ENCODE measurements around the gene B4GALT7. TPM values are rescaled to one million over a fixed set of nuclear protein-coding genes. Genes with fewer than 3 reads are reported as not detected.

Gene B4GALT7
- total and polyA plus RNA-seq, 4 donors: 8.1 to 19.7 (median 15.6) TPM

GRCh38 chr5:177555228-177555627, 44.7 kb upstream of the B4GALT7 start:
- WGBS: 97% methylated on average over 2 of the region's 2 CpGs
- H3K9me3 ChIP-seq (ENCODE audit: control insufficient read depth in 4 of 4, low read length in 3 of 4): no peaks in the 10 kb centered on the region
- DNase-seq (ENCODE audit: low spot score): no peak
- TF ChIP-seq EGR1 (IDR thresholded peaks at IDR 0.05; ENCODE audit: low read depth in 2 of 2) (no peak), TAF1 (conservative IDR thresholded peaks at IDR 0.05) (no peak), YY1 (IDR thresholded peaks at IDR 0.05) (no peak), FOXA2 (IDR thresholded peaks at IDR 0.05) (no peak), RAD21 (IDR thresholded peaks at IDR 0.05) (no peak), ZBTB33 (IDR thresholded peaks at IDR 0.05) (no peak), CTCF (IDR thresholded peaks at IDR 0.05; ENCODE audit: low read depth, low read length, missing input control) (no peak), JUND (IDR thresholded peaks at IDR 0.05) (no peak)
- no peaks in the 10 kb centered on the region for H3K27me3 ChIP-seq (ENCODE audit: control insufficient read depth in 4 of 4, insufficient read depth in 4 of 4, low read length in 3 of 4)
- no peak overlapping the region for H3K9ac ChIP-seq (ENCODE audit: low read depth in 1 of 2, low read length in 2 of 2)
- H3K36me3 ChIP-seq (ENCODE audit: control insufficient read depth in 4 of 4, insufficient read depth in 3 of 4, low read depth in 1 of 4, low read length in 3 of 4): peaks cover 0 to 4% (median under 1%) of the 10 kb centered on the region in 4 donors
- H3K4me1 ChIP-seq (ENCODE audit: control insufficient read depth in 4 of 4, insufficient read depth in 4 of 4, low read length in 3 of 4): peaks cover 9 to 21% (median 18%) of the 10 kb centered on the region in 4 donors
- peak overlapping the region in 1 of 3 donors; percentile 98 for H3K4me3 ChIP-seq (ENCODE audit: low read depth in 1 of 3, low read length in 3 of 3)
- no peak overlapping the region for H3K27ac ChIP-seq (ENCODE audit: low read depth in 1 of 2, low read length in 2 of 2)

- DNase-seq (ENCODE audit: low spot score): no peak
- Histone ChIP-seq H3K4me1 (ENCODE audit: control insufficient read depth in 4 of 4, insufficient read depth in 4 of 4, low read length in 3 of 4) (peaks cover 9 to 21% (median 18%) of the 10 kb centered on the region in 4 donors), H3K9ac (ENCODE audit: low read depth in 1 of 2, low read length in 2 of 2) (no peak overlapping the region), H3K4me3 (ENCODE audit: low read depth in 1 of 3, low read length in 3 of 3) (no peak overlapping the region), H3K36me3 (ENCODE audit: control insufficient read depth in 4 of 4, insufficient read depth in 3 of 4, low read depth in 1 of 4, low read length in 3 of 4) (peaks cover 0 to 4% (median under 1%) of the 10 kb centered on the region in 4 donors), H3K27me3 (ENCODE audit: control insufficient read depth in 4 of 4, insufficient read depth in 4 of 4, low read length in 3 of 4) (no peaks in the 10 kb centered on the region), H3K27ac (ENCODE audit: low read depth in 1 of 2, low read length in 2 of 2) (no peak overlapping the region), H3K9me3 (ENCODE audit: control insufficient read depth in 4 of 4, low read length in 3 of 4) (no peaks in the 10 kb centered on the region)
- WGBS: 96% methylated on average over 5 of the region's 5 CpGs
- TF ChIP-seq NR2F2 (IDR thresholded peaks at IDR 0.05): no peak
- TF ChIP-seq GABPA (IDR thresholded peaks at IDR 0.05 in 1 of 2, conservative IDR thresholded peaks at IDR 0.05 in 1 of 2): no peak
- TF ChIP-seq HNF4G (IDR thresholded peaks at IDR 0.05): no peak
- no peak for TF ChIP-seq EGR1 (IDR thresholded peaks at IDR 0.05; ENCODE audit: low read depth in 2 of 2)
- TF ChIP-seq HNF4A (conservative IDR thresholded peaks at IDR 0.05): no peak
- TF ChIP-seq YY1 (IDR thresholded peaks at IDR 0.05): no peak
- no peak for TF ChIP-seq FOXA2 (IDR thresholded peaks at IDR 0.05)
- TF ChIP-seq TAF1 (conservative IDR thresholded peaks at IDR 0.05): no peak
- TF ChIP-seq REST (IDR thresholded peaks at IDR 0.05): no peak
- no peak for TF ChIP-seq MAX (IDR thresholded peaks at IDR 0.05)
- no peak for TF ChIP-seq RAD21 (IDR thresholded peaks at IDR 0.05)
- no peak for TF ChIP-seq FOXA1 (IDR thresholded peaks at IDR 0.05)
- TF ChIP-seq SP1 (IDR thresholded peaks at IDR 0.05): no peak
- no peak for TF ChIP-seq CTCF (IDR thresholded peaks at IDR 0.05; ENCODE audit: low read depth, low read length, missing input control)
- no peak for TF ChIP-seq ZBTB33 (IDR thresholded peaks at IDR 0.05)
- no peak for TF ChIP-seq JUND (IDR thresholded peaks at IDR 0.05)
- no peak for TF ChIP-seq ATF3 (IDR thresholded peaks at IDR 0.05)
- no peak for TF ChIP-seq RXRA (IDR thresholded peaks at IDR 0.05)
Measured at GRCh38 chr5:177555665-177556064, 44.3 kb upstream of the B4GALT7 start.

All from liver (tissue), 9 donors.